Nephron (organoid): ENCODE data around the gene WFIKKN1.

Source experiments
- H3K27ac Mint-ChIP-seq, 3 experiments: 2 replicates each; pipeline ENCODE4 v1.8.0; 2020; ENCODE audit warnings: mixed read lengths in 3 of 3, mild to moderate bottlenecking in 2 of 3, moderate library complexity in 1 of 3
- H3K27me3 Mint-ChIP-seq: 2 replicates; pipeline ENCODE4 v1.8.0; 2021; ENCODE audit warnings: low read depth, mild to moderate bottlenecking, moderate library complexity, mixed read lengths
- H3K36me3 Mint-ChIP-seq: 2 replicates; pipeline ENCODE4 v1.8.0; 2020; ENCODE audit warnings: low read depth, mixed read lengths
- H3K4me1 Mint-ChIP-seq: 2 replicates; pipeline ENCODE4 v1.8.0; 2020; ENCODE audit warnings: mixed read lengths
- H3K4me3 Mint-ChIP-seq, 3 experiments: 2 replicates each; pipeline ENCODE4 v1.8.0; 2020; ENCODE audit warnings: mild to moderate bottlenecking in 3 of 3, mixed read lengths in 3 of 3, moderate library complexity in 2 of 3
- H3K9me3 Mint-ChIP-seq: 2 replicates; pipeline ENCODE4 v1.8.0; 2020; ENCODE audit warnings: mixed read lengths
- CTCF ChIP-seq, 3 experiments: fragments of 200-600 bp; sonication (generic); IDR thresholded peaks; one replicate each; pipeline ENCODE4 v1.5.0; 2021; ENCODE audit warnings: antibody characterized with exemption in 3 of 3; ENCODE audit not compliant: unreplicated experiment in 3 of 3

WFIKKN1 gene

GRCh38 chr16:683396-684070 is 52.7 kb downstream of the WFIKKN1 start:
- no peak for TF ChIP-seq CTCF (IDR thresholded peaks at IDR 0.05; ENCODE audit: unreplicated experiment in 3 of 3)
- H3K36me3 Mint-ChIP-seq: no peaks in the 10 kb centered on the region

More at GRCh38 chr16:683396-684070, 52.7 kb downstream of the WFIKKN1 start:
- no peaks in the 10 kb centered on the region for H3K27me3 Mint-ChIP-seq
- H3K4me1 Mint-ChIP-seq: peaks cover 4% of the 10 kb centered on the region
- peak overlapping the region; percentile 77 to 85 (median 83) for H3K4me3 Mint-ChIP-seq
- H3K27ac Mint-ChIP-seq: no peak overlapping the region
- H3K9me3 Mint-ChIP-seq: no peaks in the 10 kb centered on the region
